Body of pancreas (tissue), 4 donors: ENCODE data around the gene ATP9B.

Experiments
- CTCF ChIP-seq, 7 experiments: fragments of 450-650 bp in 4 of 7; fragments of 200-600 bp in 3 of 7; sonication (generic) in 3 of 7; IDR thresholded peaks; one replicate each; pipeline ENCODE4 v1.5.1; 2016 to 2019; ENCODE audit warnings: antibody characterized with exemption in 7 of 7
- POLR2A ChIP-seq, 3 donors: fragments of 450-650 bp; IDR thresholded peaks; one replicate each; pipeline ENCODE4 v1.6.1; 2016; ENCODE audit warnings: antibody characterized with exemption in 3 of 3, mild to moderate bottlenecking in 2 of 3

GRCh38 chr18:79368681-79369080 lies 299.5 kb downstream of the ATP9B start:
- TF ChIP-seq CTCF (IDR thresholded peaks at IDR 0.05) (no peak), POLR2A (IDR thresholded peaks at IDR 0.05) (no peak)
